Activated CD4-positive, alpha-beta memory T cell treated with anti-CD3 and anti-CD28 coated beads for 36 hours (primary cell): ENCODE measurements around the gene NFIA. TPM values are rescaled to one million over a fixed set of nuclear protein-coding genes. Genes with fewer than 3 reads are reported as not detected.

ENCODE experiments used
- CTCF ChIA-PET: fragments of 350-600 bp; sonication (Branson Sonifier 250); formaldehyde crosslinking; loops from one replicate; lab custom pipeline; 2021; ENCODE audit warnings: antibody characterized with exemption, inconsistent platforms; lab: Charles Lee
- POLR2A ChIA-PET: fragments of 350-600 bp; sonication (Branson Sonifier 250); formaldehyde crosslinking; loops from one replicate; lab custom pipeline; 2021; ENCODE audit warnings: antibody characterized with exemption; lab: Charles Lee
- DNase-seq: peaks from one replicate; pipeline ENCODE4 v3.0.0-alpha.2; 2020
- H3K27ac Mint-ChIP-seq: one replicate; pipeline ENCODE4 v1.8.0; 2021; ENCODE audit warnings: mixed read lengths
- H3K27me3 Mint-ChIP-seq: one replicate; pipeline ENCODE4 v1.8.0; 2021; ENCODE audit warnings: mixed read lengths
- H3K36me3 Mint-ChIP-seq: one replicate; pipeline ENCODE4 v1.8.0; 2021; ENCODE audit warnings: mixed read lengths
- H3K4me1 Mint-ChIP-seq: one replicate; pipeline ENCODE4 v1.8.0; 2021; ENCODE audit warnings: low read depth, mixed read lengths
- H3K4me3 Mint-ChIP-seq: one replicate; pipeline ENCODE4 v1.8.0; 2021; ENCODE audit warnings: mild to moderate bottlenecking, mixed read lengths
- H3K9me3 Mint-ChIP-seq: one replicate; pipeline ENCODE4 v1.8.0; 2021; ENCODE audit warnings: mixed read lengths
- intact Hi-C: fragments of 100-400 bp; cut with micrococcal nuclease; formaldehyde crosslinking; loops from one replicate; pipeline ENCODE4 v1.15.1; 2023
- total RNA-seq, 2 experiments: library from RNA; stranded (reverse); gene quantifications; one replicate each; pipeline ENCODE4 v1.2.3, GENCODE V29; 2021

NFIA gene
- total RNA-seq, 2 experiments from 2014 or later = 5.3 to 7.1 TPM

GRCh38 chr1:61491497-61491896 lies 409.1 kb downstream of the NFIA start:
- Mint-ChIP-seq H3K4me3 (no peak overlapping the region), H3K4me1 (no peaks in the 10 kb centered on the region), H3K27ac (no peak overlapping the region), H3K9me3 (no peaks in the 10 kb centered on the region), H3K27me3 (no peaks in the 10 kb centered on the region), H3K36me3 (no peaks in the 10 kb centered on the region)
- POLR2A ChIA-PET = interaction anchor here (0.6 kb wide), 1 partner anchor 125 kb away, joined by 5 read pairs; no protein-coding TSS in a partner anchor
- intact Hi-C loops = no loop called here
- CTCF ChIA-PET = interaction anchor here (0.6 kb wide), 1 partner anchor 302 kb away, joined by 3 read pairs; no protein-coding TSS in a partner anchor
- DNase-seq = no peak

GRCh38 chr1:61494000-61494399 lies 411.6 kb downstream of the NFIA start:
- intact Hi-C loops = no loop called here
- Mint-ChIP-seq H3K36me3 (no peaks in the 10 kb centered on the region), H3K27ac (no peak overlapping the region), H3K27me3 (peaks cover 2% of the 10 kb centered on the region), H3K4me1 (no peaks in the 10 kb centered on the region), H3K9me3 (no peaks in the 10 kb centered on the region), H3K4me3 (no peak overlapping the region)
- POLR2A ChIA-PET = no interaction called here
- CTCF ChIA-PET = no interaction called here
- no peak for DNase-seq

DNA sequence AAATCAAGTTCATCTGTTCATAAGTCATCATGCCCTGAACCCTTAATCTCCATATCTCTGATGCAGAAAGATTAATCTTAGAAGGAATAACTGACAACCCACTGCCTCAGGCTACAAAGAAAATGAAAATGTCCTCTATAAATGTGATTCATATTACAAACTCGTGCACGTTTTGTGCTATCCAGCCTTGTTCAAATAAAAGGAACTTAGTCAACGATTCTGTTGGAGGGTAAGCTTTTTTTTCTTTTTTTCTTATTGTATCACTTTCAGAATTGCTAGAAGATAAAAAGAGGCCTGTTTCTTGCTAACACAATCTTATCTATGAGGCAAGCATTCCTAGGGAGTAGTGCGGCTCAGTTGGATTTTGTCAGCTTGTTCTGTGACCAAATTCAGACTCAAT lies 414.1 kb downstream of the NFIA start:
- Mint-ChIP-seq H3K9me3 (no peaks in the 10 kb centered on the region), H3K27me3 (peaks cover 2% of the 10 kb centered on the region), H3K27ac (no peak overlapping the region), H3K36me3 (no peaks in the 10 kb centered on the region), H3K4me1 (no peaks in the 10 kb centered on the region), H3K4me3 (no peak overlapping the region)
- DNase-seq = no peak
- intact Hi-C loops = no loop called here
- CTCF ChIA-PET = no interaction called here
- POLR2A ChIA-PET = no interaction called here

- no peaks in the 10 kb centered on the region for H3K36me3 Mint-ChIP-seq
- intact Hi-C loops = no loop called here
- POLR2A ChIA-PET = no interaction called here
- no peaks in the 10 kb centered on the region for H3K9me3 Mint-ChIP-seq
- CTCF ChIA-PET = no interaction called here
- H3K27me3 Mint-ChIP-seq = peaks cover 2% of the 10 kb centered on the region
- no peaks in the 10 kb centered on the region for H3K4me1 Mint-ChIP-seq
- H3K4me3 Mint-ChIP-seq = no peak overlapping the region
- no peak for DNase-seq
- H3K27ac Mint-ChIP-seq = no peak overlapping the region
These were observed 414.7 kb downstream of the NFIA start for GRCh38 chr1:61497013-61497412.

GRCh38 chr1:61498342-61498741 lies 416.0 kb downstream of the NFIA start:
- intact Hi-C loops = no loop called here
- H3K4me1 Mint-ChIP-seq = peaks cover 2% of the 10 kb centered on the region
- ChIA-PET CTCF (interaction anchor here (0.6 kb wide), 1 partner anchor 99 kb away, joined by 3 read pairs; no protein-coding TSS in a partner anchor), POLR2A (interaction anchor here (0.5 kb wide), 1 partner anchor 594 kb away, joined by 3 read pairs; no protein-coding TSS in a partner anchor)
- no peaks in the 10 kb centered on the region for H3K9me3 Mint-ChIP-seq
- DNase-seq = no peak
- no peak overlapping the region for H3K27ac Mint-ChIP-seq
- H3K4me3 Mint-ChIP-seq = no peak overlapping the region
- H3K36me3 Mint-ChIP-seq = no peaks in the 10 kb centered on the region
- peaks cover 2% of the 10 kb centered on the region for H3K27me3 Mint-ChIP-seq

DNA sequence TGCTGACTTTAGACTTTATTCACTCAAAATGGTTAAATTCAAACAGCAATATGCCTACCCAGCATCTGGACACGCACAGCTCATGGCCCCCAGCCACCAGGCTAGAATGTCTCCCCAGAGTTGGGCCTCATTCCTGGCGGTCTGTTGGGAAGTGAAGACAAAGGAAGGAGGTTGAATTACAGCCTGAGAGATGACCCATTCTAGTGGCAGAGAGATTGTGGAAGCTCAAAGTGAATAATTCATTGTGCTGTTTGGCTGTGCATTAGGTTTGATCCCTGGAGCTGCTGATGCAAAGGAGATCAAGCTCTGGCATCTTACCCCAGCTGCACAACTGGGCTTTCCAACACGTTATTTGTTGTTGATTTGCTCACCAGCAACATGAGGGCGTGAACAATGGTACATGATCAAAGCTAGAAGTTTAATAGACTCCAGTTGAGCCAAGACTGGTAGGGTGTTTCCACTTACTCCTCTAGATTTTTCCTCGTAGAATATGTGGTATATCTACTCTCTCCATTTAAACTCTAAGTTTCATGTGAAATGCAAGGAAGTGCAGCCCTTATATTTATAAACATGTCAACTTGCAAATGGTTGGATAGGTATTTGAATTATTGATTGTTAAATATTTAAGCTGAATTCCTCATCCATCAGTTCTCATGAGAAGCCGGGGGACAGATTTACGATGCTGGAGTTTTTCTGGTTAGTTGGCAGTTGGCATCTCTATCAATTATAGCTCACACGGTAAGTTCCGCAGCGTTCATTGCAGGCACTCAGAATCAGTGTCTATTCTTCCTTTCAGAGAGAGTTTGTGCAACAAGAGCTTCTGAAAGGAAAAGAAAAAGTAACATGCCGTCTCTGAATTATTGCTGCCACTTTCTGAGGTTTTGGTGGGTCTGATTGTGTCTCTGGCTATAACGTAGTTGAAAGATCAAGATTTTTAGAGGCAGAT lies 419.9 kb downstream of the NFIA start:
- no peak overlapping the region for H3K4me3 Mint-ChIP-seq
- no peaks in the 10 kb centered on the region for H3K36me3 Mint-ChIP-seq
- ChIA-PET POLR2A (no interaction called here), CTCF (interaction anchor here (0.8 to 1.0 kb wide), 2 partner anchors 49 to 86 kb away, joined by 3 read pairs; no protein-coding TSS in a partner anchor)
- H3K9me3 Mint-ChIP-seq = no peaks in the 10 kb centered on the region
- H3K27ac Mint-ChIP-seq = no peak overlapping the region
- H3K27me3 Mint-ChIP-seq = peaks cover 4% of the 10 kb centered on the region
- intact Hi-C loops = no loop called here
- H3K4me1 Mint-ChIP-seq = peaks cover 2% of the 10 kb centered on the region
- no peak for DNase-seq

DNA sequence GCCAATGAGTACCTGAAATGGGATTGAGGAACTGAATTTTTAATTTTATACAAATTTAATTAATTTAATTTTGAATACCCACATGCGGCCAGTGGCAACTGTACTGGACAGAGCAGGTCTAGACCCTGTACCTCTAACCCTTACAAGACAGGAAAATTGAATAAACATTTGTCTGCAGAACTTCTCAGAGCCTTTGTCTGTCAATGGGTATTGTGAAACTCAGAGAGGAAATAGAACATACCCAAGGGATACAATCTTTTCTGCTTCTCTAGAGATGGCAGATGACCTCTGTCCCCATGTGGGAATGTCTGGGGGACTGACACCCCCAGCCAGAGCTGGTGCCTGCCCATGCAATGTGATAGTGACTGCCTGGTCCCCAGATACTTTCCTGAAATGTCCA lies 421.9 kb downstream of the NFIA start:
- Mint-ChIP-seq H3K4me3 (no peak overlapping the region), H3K27me3 (peaks cover 5% of the 10 kb centered on the region), H3K36me3 (no peaks in the 10 kb centered on the region), H3K27ac (no peak overlapping the region), H3K9me3 (no peaks in the 10 kb centered on the region), H3K4me1 (peaks cover 2% of the 10 kb centered on the region)
- DNase-seq = no peak
- intact Hi-C loops = no loop called here
- ChIA-PET POLR2A (no interaction called here), CTCF (no interaction called here)

GRCh38 chr1:61504852-61505390 lies 422.6 kb downstream of the NFIA start:
- ChIA-PET CTCF (no interaction called here), POLR2A (no interaction called here)
- Mint-ChIP-seq H3K27me3 (peaks cover 5% of the 10 kb centered on the region), H3K27ac (no peak overlapping the region), H3K4me3 (no peak overlapping the region), H3K36me3 (no peaks in the 10 kb centered on the region), H3K4me1 (peaks cover 2% of the 10 kb centered on the region), H3K9me3 (no peaks in the 10 kb centered on the region)
- no peak for DNase-seq
- intact Hi-C loops = no loop called here

DNA sequence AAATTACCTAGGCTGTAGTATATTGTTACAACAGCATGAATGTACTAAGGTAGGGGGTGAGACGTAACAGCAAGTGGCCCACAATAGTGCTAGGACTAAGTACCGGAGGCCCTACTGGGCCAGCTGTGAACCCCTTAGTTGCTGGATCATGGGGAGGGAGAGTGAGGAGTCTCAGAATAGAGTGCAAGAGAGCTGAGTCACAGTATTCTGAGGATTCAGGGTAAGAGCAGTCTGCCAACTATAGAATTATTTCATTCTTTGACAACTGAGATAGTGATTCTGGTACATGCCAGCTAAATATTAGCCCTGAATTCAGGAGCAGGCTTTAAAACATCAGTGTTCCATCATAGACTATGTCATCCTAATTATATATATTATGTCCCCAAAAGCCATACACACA lies 423.9 kb downstream of the NFIA start:
- H3K27ac Mint-ChIP-seq = no peak overlapping the region
- no peaks in the 10 kb centered on the region for H3K9me3 Mint-ChIP-seq
- intact Hi-C loops = no loop called here
- no peak for DNase-seq
- peaks cover 5% of the 10 kb centered on the region for H3K27me3 Mint-ChIP-seq
- no peak overlapping the region for H3K4me3 Mint-ChIP-seq
- ChIA-PET POLR2A (no interaction called here), CTCF (no interaction called here)
- no peaks in the 10 kb centered on the region for H3K36me3 Mint-ChIP-seq
- H3K4me1 Mint-ChIP-seq = peaks cover 2% of the 10 kb centered on the region

DNA sequence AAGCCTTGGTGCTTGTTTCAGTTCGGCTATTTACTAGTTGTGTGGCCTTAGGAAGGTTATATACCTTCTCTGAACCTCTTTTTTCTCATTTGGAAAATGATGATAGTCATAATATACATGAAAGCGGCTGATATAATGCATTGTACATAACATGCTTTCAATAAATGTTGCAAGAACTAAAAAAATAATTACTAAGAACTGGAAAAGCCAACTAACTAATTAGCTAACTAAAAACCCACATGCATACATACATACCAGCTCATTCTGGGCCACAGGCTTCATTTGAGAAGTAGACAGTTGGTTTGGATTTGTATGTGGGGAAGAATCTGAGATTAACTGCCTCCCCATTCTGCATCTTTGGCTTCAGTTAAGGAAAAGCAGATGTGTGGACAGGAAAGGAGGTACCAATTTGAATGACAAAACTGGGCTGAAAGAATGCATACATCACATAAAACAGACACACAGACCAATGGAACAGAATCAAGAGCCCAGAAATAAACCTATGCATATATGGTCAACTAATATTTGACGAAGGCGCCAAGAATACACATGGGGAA lies 424.7 kb downstream of the NFIA start:
- CTCF ChIA-PET = interaction anchor here (0.6 kb wide), 1 partner anchor 82 kb away, joined by 3 read pairs; no protein-coding TSS in a partner anchor

More for the DNA sequence above, 424.7 kb downstream of the NFIA start:
- H3K4me1 Mint-ChIP-seq = peaks cover 2% of the 10 kb centered on the region
- H3K27ac Mint-ChIP-seq = no peak overlapping the region
- H3K4me3 Mint-ChIP-seq = no peak overlapping the region
- intact Hi-C loops = no loop called here
- no peaks in the 10 kb centered on the region for H3K36me3 Mint-ChIP-seq
- no peaks in the 10 kb centered on the region for H3K9me3 Mint-ChIP-seq
- H3K27me3 Mint-ChIP-seq = peaks cover 5% of the 10 kb centered on the region
- POLR2A ChIA-PET = no interaction called here
- no peak for DNase-seq
